Measurements from ENCODE around the gene CLCN1. TPM values are rescaled to one million over a fixed set of nuclear protein-coding genes. Genes with fewer than 3 reads are reported as not detected.

CLCN1 gene
- total and polyA plus RNA-seq, 5 experiments from 2014 or later, result not detected

- H3K4me3 Mint-ChIP-seq, result peak overlapping the region in 5 of 10 donors; percentile 59 to 80 (median 72)
- peaks cover 8 to 25% (median 11%) of the 10 kb centered on the region in 5 donors for H3K27me3 Mint-ChIP-seq
- POLR2A ChIA-PET, result interaction anchor here (0.5 to 1.4 kb wide), 5 partner anchors 9 to 22 kb away, joined by 3 to 8 read pairs (median 4); no protein-coding TSS in a partner anchor
- no peaks in the 10 kb centered on the region for H3K36me3 Mint-ChIP-seq
- no peak for ATAC-seq
- peaks cover 9 to 17% (median 11%) of the 10 kb centered on the region in 4 donors for H3K4me1 Mint-ChIP-seq
- peak overlapping the region in 1 of 10 donors; percentile 14 for H3K27ac Mint-ChIP-seq
- H3K9me3 Mint-ChIP-seq, result no peaks in the 10 kb centered on the region
- DNase-seq, result no peak
Observed at GRCh38 chr7:143359771-143360353, 44.0 kb downstream of the CLCN1 start.

- peak overlapping the region in 4 of 10 donors; percentile 0 to 77 (median 32) for H3K27ac Mint-ChIP-seq
- ATAC-seq (no peak), DNase-seq (no peak)
- peaks cover 8 to 30% (median 11%) of the 10 kb centered on the region in 5 donors for H3K27me3 Mint-ChIP-seq
- H3K9me3 Mint-ChIP-seq, result no peaks in the 10 kb centered on the region
- H3K4me1 Mint-ChIP-seq, result peaks cover 9 to 17% (median 11%) of the 10 kb centered on the region in 4 donors
- H3K36me3 Mint-ChIP-seq, result no peaks in the 10 kb centered on the region
- POLR2A ChIA-PET, result interaction anchor here (1.0 to 3.1 kb wide), 6 partner anchors 8 to 23 kb away, joined by 3 to 14 read pairs (median 6); no protein-coding TSS in a partner anchor
- peak overlapping the region; percentile 59 to 86 (median 72) for H3K4me3 Mint-ChIP-seq
Observed at GRCh38 chr7:143360788-143361551, 45.1 kb downstream of the CLCN1 start.

GRCh38 chr7:143361552-143362130 is 45.7 kb downstream of the CLCN1 start:
- DNase-seq (no peak), ATAC-seq (peak; percentile 34 to 37)
- POLR2A ChIA-PET, result interaction anchor here (1.9 to 3.1 kb wide), 2 partner anchors 13 to 18 kb away, joined by 12 to 14 read pairs; no protein-coding TSS in a partner anchor
- Mint-ChIP-seq H3K9me3 (no peaks in the 10 kb centered on the region), H3K4me3 (peak overlapping the region; percentile 49 to 93 (median 87)), H3K27ac (no peak overlapping the region), H3K36me3 (no peaks in the 10 kb centered on the region), H3K4me1 (peaks cover 9 to 17% (median 11%) of the 10 kb centered on the region in 4 donors), H3K27me3 (peaks cover 8 to 33% (median 11%) of the 10 kb centered on the region in 5 donors)

GRCh38 chr7:143362131-143363015 is 46.5 kb downstream of the CLCN1 start, which contains the start of gene FAM131B:
FAM131B (minus strand) TSS chr7:143362713; CDS start chr7:143362603, 110 bp downstream.
- peak within 1 kb of the TSS; percentile 62 to 93 (median 87) for H3K4me3 Mint-ChIP-seq
- DNase-seq (peak in 6 of 10 donors; percentile 18 to 47 (median 39)), ATAC-seq (peak; percentile 80 to 86)
- H3K36me3 Mint-ChIP-seq, result no peaks in the 10 kb centered on the region
- POLR2A ChIA-PET, result interaction anchor here (0.7 to 3.1 kb wide), 4 partner anchors 12 to 21 kb away, joined by 3 to 14 read pairs (median 8); no protein-coding TSS in a partner anchor
- H3K9me3 Mint-ChIP-seq, result no peaks in the 10 kb centered on the region
- H3K27me3 Mint-ChIP-seq, result peaks cover 8 to 33% (median 11%) of the 10 kb centered on the region in 5 donors
- H3K27ac Mint-ChIP-seq, result peak within 1 kb of the TSS in 8 of 10 donors; percentile 7 to 83 (median 64)
- peaks cover 9 to 17% (median 11%) of the 10 kb centered on the region in 4 donors for H3K4me1 Mint-ChIP-seq

GRCh38 chr7:143363016-143363937 is 47.4 kb downstream of the CLCN1 start:
- DNase-seq, result no peak
- POLR2A ChIA-PET, result interaction anchor here (1.0 to 3.1 kb wide), 3 partner anchors 11 to 20 kb away, joined by 4 to 14 read pairs (median 12); no protein-coding TSS in a partner anchor
- no peak for ATAC-seq
- no peaks in the 10 kb centered on the region for H3K36me3 Mint-ChIP-seq
- peak overlapping the region; percentile 46 to 85 (median 80) for H3K4me3 Mint-ChIP-seq
- H3K27ac Mint-ChIP-seq, result peak overlapping the region in 7 of 10 donors; percentile 7 to 74 (median 58)
- no peaks in the 10 kb centered on the region for H3K9me3 Mint-ChIP-seq
- H3K4me1 Mint-ChIP-seq, result peaks cover 9 to 17% (median 11%) of the 10 kb centered on the region in 4 donors
- peaks cover 8 to 33% (median 11%) of the 10 kb centered on the region in 5 donors for H3K27me3 Mint-ChIP-seq

- peaks cover 0 to 2% (median 0%) of the 10 kb centered on the region in 9 donors for H3K9me3 Mint-ChIP-seq
- H3K4me1 Mint-ChIP-seq, result peaks cover 18 to 31% (median 22%) of the 10 kb centered on the region in 4 donors
- H3K27me3 Mint-ChIP-seq, result peaks cover 8 to 27% (median 11%) of the 10 kb centered on the region in 5 donors
- H3K36me3 Mint-ChIP-seq, result no peaks in the 10 kb centered on the region
- DNase-seq (no peak), ATAC-seq (no peak)
- H3K27ac Mint-ChIP-seq, result peak overlapping the region in 1 of 10 donors; percentile 68
- POLR2A ChIA-PET, result interaction anchor here (1.2 to 5.3 kb wide), 3 partner anchors 8 to 19 kb away, joined by 3 to 36 read pairs (median 8); partner anchors contain the start of gene ZYX
- no peak overlapping the region for H3K4me3 Mint-ChIP-seq
Observed at GRCh38 chr7:143367972-143368371, 52.1 kb downstream of the CLCN1 start.

- Mint-ChIP-seq H3K36me3 (no peaks in the 10 kb centered on the region), H3K27ac (no peak overlapping the region), H3K4me3 (no peak overlapping the region), H3K27me3 (peaks cover 5 to 23% (median 8%) of the 10 kb centered on the region in 5 donors), H3K9me3 (peaks cover 0 to 2% (median 0%) of the 10 kb centered on the region in 9 donors), H3K4me1 (peaks cover 18 to 31% (median 22%) of the 10 kb centered on the region in 4 donors)
- POLR2A ChIA-PET, result interaction anchor here (1.2 to 5.3 kb wide), 3 partner anchors 8 to 19 kb away, joined by 3 to 36 read pairs (median 8); partner anchors contain the start of gene ZYX
- no peak for DNase-seq
- no peak for ATAC-seq
Observed at GRCh38 chr7:143368387-143368786, 52.5 kb downstream of the CLCN1 start.

GRCh38 chr7:143369678-143370651 is 54.1 kb downstream of the CLCN1 start:
- H3K4me3 Mint-ChIP-seq, result no peak overlapping the region
- no peak for ATAC-seq
- peaks cover 0 to 2% (median 0%) of the 10 kb centered on the region in 9 donors for H3K9me3 Mint-ChIP-seq
- no peaks in the 10 kb centered on the region for H3K36me3 Mint-ChIP-seq
- peaks cover 0 to 7% (median 0%) of the 10 kb centered on the region in 5 donors for H3K27me3 Mint-ChIP-seq
- peak overlapping the region in 2 of 10 donors; percentile 9 to 16 for H3K27ac Mint-ChIP-seq
- POLR2A ChIA-PET, result interaction anchor here (1.0 to 5.3 kb wide), 3 partner anchors 10 to 15 kb away, joined by 3 to 36 read pairs (median 8); partner anchors contain the start of gene ZYX
- peaks cover 32 to 45% (median 36%) of the 10 kb centered on the region in 4 donors for H3K4me1 Mint-ChIP-seq
- no peak for DNase-seq

GRCh38 chr7:143372070-143372469 is 56.2 kb downstream of the CLCN1 start:
- DNase-seq (peak in 9 of 10 donors; percentile 37 to 81 (median 59)), ATAC-seq (peak; percentile 58 to 69)
- H3K36me3 Mint-ChIP-seq, result no peaks in the 10 kb centered on the region
- H3K4me1 Mint-ChIP-seq, result peaks cover 45 to 66% (median 57%) of the 10 kb centered on the region in 4 donors
- peaks cover 0 to 2% (median 0%) of the 10 kb centered on the region in 9 donors for H3K9me3 Mint-ChIP-seq
- POLR2A ChIA-PET, result interaction anchor here (0.8 to 5.3 kb wide), 7 partner anchors 9 to 103 kb away, joined by 3 to 36 read pairs (median 4); partner anchors contain the start of genes CASP2 and ZYX
- peak overlapping the region; percentile 38 to 94 (median 76) for H3K27ac Mint-ChIP-seq
- peak overlapping the region; percentile 2 to 83 (median 42) for H3K4me3 Mint-ChIP-seq
- H3K27me3 Mint-ChIP-seq, result no peaks in the 10 kb centered on the region
